H9 (cell line): ENCODE results near the gene NVL. TPM values are rescaled to one million over a fixed set of nuclear protein-coding genes. Genes with fewer than 3 reads are reported as not detected.
A peak's percentile ranks its signal among the peaks of the same experiment; 100 is the strongest.

Source experiments
- DNase-seq: peaks from one replicate; pipeline ENCODE4 v3.0.0-alpha.2; 2017
- H2AFZ ChIP-seq: one replicate; pipeline ENCODE4 v1.6.1; 2013; ENCODE audit warnings: mild to moderate bottlenecking, low read length, control low read depth, moderate library complexity
- H2AK5ac ChIP-seq: 2 replicates; pipeline ENCODE4 v1.6.1; 2013; ENCODE audit warnings: low read length, control low read depth, mixed read lengths; ENCODE audit not compliant: insufficient read length
- H2BK120ac ChIP-seq: one replicate; pipeline ENCODE4 v1.6.1; 2013; ENCODE audit warnings: low read depth, mild to moderate bottlenecking, low read length, control low read depth, inconsistent platforms; ENCODE audit not compliant: poor library complexity, severe bottlenecking
- H2BK12ac ChIP-seq: 2 replicates; pipeline ENCODE4 v1.6.1; 2013; ENCODE audit warnings: low read length, control low read depth, mixed read lengths, low read depth; ENCODE audit not compliant: insufficient read length
- H2BK15ac ChIP-seq: 2 replicates; pipeline ENCODE4 v1.6.1; 2013; ENCODE audit warnings: low read depth, low read length, control low read depth
- H2BK20ac ChIP-seq: one replicate; pipeline ENCODE4 v1.6.1; 2013; ENCODE audit warnings: low read depth, mild to moderate bottlenecking, low read length, control low read depth, inconsistent platforms; ENCODE audit not compliant: poor library complexity, severe bottlenecking
- H2BK5ac ChIP-seq: 2 replicates; pipeline ENCODE4 v1.6.1; 2013; ENCODE audit warnings: low read length, control low read depth, mixed read lengths; ENCODE audit not compliant: insufficient read length
- H3K14ac ChIP-seq: 2 replicates; pipeline ENCODE4 v1.6.1; 2013; ENCODE audit warnings: low read length, control low read depth; ENCODE audit not compliant: insufficient read depth
- H3K18ac ChIP-seq: 2 replicates; pipeline ENCODE4 v1.6.1; 2013; ENCODE audit warnings: low read depth, mild to moderate bottlenecking, mixed read lengths, low read length, control low read depth; ENCODE audit not compliant: insufficient read length
- H3K23ac ChIP-seq: 2 replicates; pipeline ENCODE4 v1.6.1; 2013; ENCODE audit warnings: low read length, control low read depth, mixed read lengths, low read depth; ENCODE audit not compliant: insufficient read length
- H3K23me2 ChIP-seq: 2 replicates; pipeline ENCODE4 v1.6.1; 2013; ENCODE audit warnings: low read depth, mild to moderate bottlenecking, mixed read lengths, low read length, control low read depth; ENCODE audit not compliant: insufficient read length, poor library complexity, severe bottlenecking
- H3K27ac ChIP-seq: 2 replicates; pipeline ENCODE4 v1.5.1; 2013; ENCODE audit warnings: low read length, control low read depth, mixed read lengths, low read depth; ENCODE audit not compliant: insufficient read length
- H3K27me3 ChIP-seq: 2 replicates; pipeline ENCODE4 v1.6.1; 2013; ENCODE audit warnings: low read length, control low read depth, inconsistent platforms; ENCODE audit not compliant: insufficient read depth
- H3K4ac ChIP-seq: 2 replicates; pipeline ENCODE4 v1.6.1; 2013; ENCODE audit warnings: low read depth, mild to moderate bottlenecking, control low read depth, inconsistent platforms, low read length, moderate library complexity
- H3K4me1 ChIP-seq: 2 replicates; pipeline ENCODE4 v1.6.1; 2013; ENCODE audit warnings: low read length, control low read depth, inconsistent platforms; ENCODE audit not compliant: insufficient read depth
- H3K4me2 ChIP-seq: 2 replicates; pipeline ENCODE4 v1.6.1; 2013; ENCODE audit warnings: low read length, control low read depth, mixed read lengths; ENCODE audit not compliant: insufficient read length, insufficient read depth
- H3K56ac ChIP-seq: 2 replicates; pipeline ENCODE4 v1.6.1; 2013; ENCODE audit warnings: low read depth, mild to moderate bottlenecking, mixed read lengths, low read length, control low read depth; ENCODE audit not compliant: insufficient read length
- H3K79me1 ChIP-seq: 2 replicates; pipeline ENCODE4 v1.6.1; 2013; ENCODE audit warnings: low read depth, mild to moderate bottlenecking, moderate library complexity, low read length, control low read depth, inconsistent platforms; ENCODE audit not compliant: insufficient read depth, poor library complexity, severe bottlenecking
- H3K79me2 ChIP-seq: 2 replicates; pipeline ENCODE4 v1.6.1; 2013; ENCODE audit warnings: low read length, control low read depth, inconsistent platforms; ENCODE audit not compliant: insufficient read depth
- H3K9ac ChIP-seq: 2 replicates; pipeline ENCODE4 v1.6.1; 2013; ENCODE audit warnings: low read length, control low read depth, mixed read lengths; ENCODE audit not compliant: insufficient read length; ENCODE audit errors: extremely low read depth
- H3K9me3 ChIP-seq: one replicate; pipeline ENCODE4 v1.6.1; 2013; ENCODE audit warnings: low read depth, low read length, inconsistent platforms; ENCODE audit not compliant: control insufficient read depth
- H3T11ph ChIP-seq: one replicate; pipeline ENCODE4 v1.6.1; 2013; ENCODE audit warnings: mild to moderate bottlenecking, low read length, control low read depth, inconsistent platforms
- H4K20me1 ChIP-seq: one replicate; pipeline ENCODE4 v1.6.1; 2013; ENCODE audit not compliant: control insufficient read depth, insufficient read length, insufficient read depth
- H4K5ac ChIP-seq: 2 replicates; pipeline ENCODE4 v1.6.1; 2013; ENCODE audit warnings: low read depth, mild to moderate bottlenecking, mixed read lengths, low read length, control low read depth; ENCODE audit not compliant: insufficient read length
- H4K8ac ChIP-seq: replicated peaks from 2 replicates; pipeline ENCODE4 v1.6.1; 2013; ENCODE audit warnings: low read length, control low read depth, mixed read lengths, low read depth; ENCODE audit not compliant: insufficient read length
- H4K91ac ChIP-seq: 2 replicates; pipeline ENCODE4 v1.6.1; 2013; ENCODE audit warnings: low read depth, mild to moderate bottlenecking, moderate library complexity, mixed read lengths, low read length, control low read depth; ENCODE audit not compliant: insufficient read length
- H3K27ac Mint-ChIP-seq, 3 experiments: 2 replicates in 2 of 3; 3 replicates in 1 of 3; pipeline ENCODE4 v1.8.0; 2020 to 2021; ENCODE audit warnings: mixed read lengths in 3 of 3, mild to moderate bottlenecking in 1 of 3, moderate library complexity in 1 of 3
- H3K27me3 Mint-ChIP-seq: 2 replicates; pipeline ENCODE4 v1.8.0; 2021; ENCODE audit warnings: low read depth, mild to moderate bottlenecking, moderate library complexity, mixed read lengths
- H3K36me3 Mint-ChIP-seq, 3 experiments: 2 replicates in 2 of 3; 3 replicates in 1 of 3; pipeline ENCODE4 v1.8.0; 2020 to 2021; ENCODE audit warnings: low read depth in 3 of 3, mixed read lengths in 3 of 3; ENCODE audit not compliant: insufficient read depth in 1 of 3
- H3K4me1 Mint-ChIP-seq, 2 experiments: 2 replicates each; pipeline ENCODE4 v1.8.0; 2020; ENCODE audit warnings: mixed read lengths in 2 of 2
- H3K4me3 Mint-ChIP-seq, 2 experiments: 2 replicates in 1 of 2; 3 replicates in 1 of 2; pipeline ENCODE4 v1.8.0; 2020 to 2021; ENCODE audit warnings: mild to moderate bottlenecking in 2 of 2, mixed read lengths in 2 of 2, moderate library complexity in 1 of 2
- H3K9me3 Mint-ChIP-seq, 2 experiments: 2 replicates in 1 of 2; 3 replicates in 1 of 2; pipeline ENCODE4 v1.8.0; 2020; ENCODE audit warnings: mild to moderate bottlenecking in 2 of 2, mixed read lengths in 2 of 2, moderate library complexity in 1 of 2
- WGBS: extraction: QIAGEN DNeasy Blood & Tissue Kit; methylation state at CpG from one replicate; pipeline ENCODE4 v1.1.7; 2013; ENCODE audit warnings: missing lambda C conversion rate, low lambda C conversion rate, mixed read lengths; ENCODE audit not compliant: insufficient read length; ENCODE audit errors: extremely low coverage; 5-methylcytosine and 5-hydroxymethylcytosine counted together
- total RNA-seq: library from RNA; stranded (reverse); gene quantifications from 2 replicates; pipeline ENCODE4 v1.2.1, GENCODE V29; 2021
- TF ChIP-seq, protein P1 (sequence below): fragments of 200-600 bp; sonication (generic); conservative IDR thresholded peaks from 3 replicates; pipeline ENCODE4 v1.8.0; 2021; ENCODE audit warnings: antibody characterized with exemption, mild to moderate bottlenecking

NVL gene
- total RNA-seq, 1 experiment from 2014 or later = 66.9 TPM

- Mint-ChIP-seq H3K4me3 (no peak overlapping the region), H3K36me3 (peaks cover 5 to 42% (median 15%) of the 10 kb centered on the region in 3 experiments; a peak in 5 of 7 replicates), H3K9me3 (no peaks in the 10 kb centered on the region; a peak in 1 of 5 replicates), H3K27ac (peak overlapping the region in 2 of 3 experiments; percentile 26 to 83; a peak in 3 of 7 replicates), H3K27me3 (no peaks in the 10 kb centered on the region), H3K4me1 (peaks cover 16 to 25% of the 10 kb centered on the region in 2 experiments)
- Histone ChIP-seq H3K9me3 (no peaks in the 10 kb centered on the region), H3K4me2 (no peak overlapping the region), H2BK20ac (no peak overlapping the region), H3K23me2 (no peaks in the 10 kb centered on the region), H4K8ac (no peak overlapping the region), H3T11ph (no peak overlapping the region), H2BK5ac (no peak overlapping the region), H4K91ac (no peak overlapping the region), H3K23ac (no peak overlapping the region), H3K56ac (no peak overlapping the region), H2BK120ac (no peak overlapping the region), H3K79me1 (no peaks in the 10 kb centered on the region), H3K4ac (no peak overlapping the region), H4K20me1 (no peaks in the 10 kb centered on the region), H4K5ac (no peak overlapping the region), H3K14ac (no peak overlapping the region), H3K4me1 (peaks cover 5% of the 10 kb centered on the region; the same call in 1 of the 2 replicates), H2BK12ac (no peak overlapping the region), H3K27me3 (no peaks in the 10 kb centered on the region), H2AK5ac (no peak overlapping the region), H3K79me2 (no peaks in the 10 kb centered on the region), H3K9ac (no peak overlapping the region), H3K27ac (no peak overlapping the region), H2BK15ac (no peak overlapping the region), H2AFZ (no peak overlapping the region), H3K18ac (no peak overlapping the region)
- TF ChIP-seq, protein P1, sequence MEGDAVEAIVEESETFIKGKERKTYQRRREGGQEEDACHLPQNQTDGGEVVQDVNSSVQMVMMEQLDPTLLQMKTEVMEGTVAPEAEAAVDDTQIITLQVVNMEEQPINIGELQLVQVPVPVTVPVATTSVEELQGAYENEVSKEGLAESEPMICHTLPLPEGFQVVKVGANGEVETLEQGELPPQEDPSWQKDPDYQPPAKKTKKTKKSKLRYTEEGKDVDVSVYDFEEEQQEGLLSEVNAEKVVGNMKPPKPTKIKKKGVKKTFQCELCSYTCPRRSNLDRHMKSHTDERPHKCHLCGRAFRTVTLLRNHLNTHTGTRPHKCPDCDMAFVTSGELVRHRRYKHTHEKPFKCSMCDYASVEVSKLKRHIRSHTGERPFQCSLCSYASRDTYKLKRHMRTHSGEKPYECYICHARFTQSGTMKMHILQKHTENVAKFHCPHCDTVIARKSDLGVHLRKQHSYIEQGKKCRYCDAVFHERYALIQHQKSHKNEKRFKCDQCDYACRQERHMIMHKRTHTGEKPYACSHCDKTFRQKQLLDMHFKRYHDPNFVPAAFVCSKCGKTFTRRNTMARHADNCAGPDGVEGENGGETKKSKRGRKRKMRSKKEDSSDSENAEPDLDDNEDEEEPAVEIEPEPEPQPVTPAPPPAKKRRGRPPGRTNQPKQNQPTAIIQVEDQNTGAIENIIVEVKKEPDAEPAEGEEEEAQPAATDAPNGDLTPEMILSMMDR = no peak
- no peak for DNase-seq
- WGBS = no CpG with 5 or more reads among the region's 5 CpGs
Observed at GRCh38 chr1:224259986-224260385, 70.0 kb downstream of the NVL start.
